Inflammatory macrophage treated with lipopolysaccharide for 4 hours (primary cell): ENCODE results near the gene SPATA1.
A peak's percentile ranks its signal among the peaks of the same experiment; 100 is the strongest.
"Not testable (repeated sequence)": the region's sequence is repeated elsewhere in the genome, so short reads cannot be mapped to it uniquely, and the experiment has no call there.

Experiments
- DNase-seq: peaks from one replicate; pipeline ENCODE4 v3.0.0-alpha.2; 2020

The SPATA1 gene

GRCh38 chr1:84509029-84509428 lies 2.8 kb downstream of the SPATA1 start:
- no peak for DNase-seq

GRCh38 chr1:84510165-84510564 lies 4.0 kb downstream of the SPATA1 start:
- DNase-seq = no peak

GRCh38 chr1:84510668-84511067 lies 4.5 kb downstream of the SPATA1 start:
- no peak for DNase-seq

GRCh38 chr1:84524590-84524989 lies 18.4 kb downstream of the SPATA1 start:
- DNase-seq = no peak

- DNase-seq = no peak
Measured at GRCh38 chr1:84525779-84526178, 19.6 kb downstream of the SPATA1 start.

GRCh38 chr1:84538599-84538998 lies 32.4 kb downstream of the SPATA1 start:
- DNase-seq = peak; percentile 18

GRCh38 chr1:84539972-84540371 lies 33.8 kb downstream of the SPATA1 start:
- DNase-seq = no peak

- no peak for DNase-seq
Measured at GRCh38 chr1:84540759-84541158, 34.6 kb downstream of the SPATA1 start.

- no peak for DNase-seq
Measured at GRCh38 chr1:84541679-84542078, 35.5 kb downstream of the SPATA1 start.

GRCh38 chr1:84550826-84551225 lies 44.6 kb downstream of the SPATA1 start:
- DNase-seq = no peak

GRCh38 chr1:84569216-84569615 lies 63.0 kb downstream of the SPATA1 start:
- DNase-seq = no peak

- peak; percentile 7 for DNase-seq
Measured at GRCh38 chr1:84570436-84571149, 64.4 kb downstream of the SPATA1 start.

GRCh38 chr1:84571150-84571535 lies 65.0 kb downstream of the SPATA1 start:
- peak; percentile 23 for DNase-seq

GRCh38 chr1:84573481-84573966 lies 67.3 kb downstream of the SPATA1 start:
- peak; percentile 53 for DNase-seq

GRCh38 chr1:84573967-84574842 lies 68.0 kb downstream of the SPATA1 start, which contains the start of gene CTBS:
Gene CTBS (minus strand): TSS chr1:84574440. CDS start chr1:84574415, 25 bp downstream.
- DNase-seq = peak; percentile 98

- no peak for DNase-seq
Measured at GRCh38 chr1:84574936-84575335, 68.8 kb downstream of the SPATA1 start.

- DNase-seq = no peak
Measured at GRCh38 chr1:84581648-84582047, 75.5 kb downstream of the SPATA1 start.

- DNase-seq = no peak
Measured at GRCh38 chr1:84582802-84583587, 76.8 kb downstream of the SPATA1 start.

GRCh38 chr1:84583648-84584047 lies 77.5 kb downstream of the SPATA1 start:
- no peak for DNase-seq

- no peak for DNase-seq
Measured at GRCh38 chr1:84584126-84584525, 77.9 kb downstream of the SPATA1 start.

GRCh38 chr1:84585803-84586202 lies 79.6 kb downstream of the SPATA1 start:
- no peak for DNase-seq

GRCh38 chr1:84587099-84587498 lies 80.9 kb downstream of the SPATA1 start:
- no peak for DNase-seq

GRCh38 chr1:84594959-84595358 lies 88.8 kb downstream of the SPATA1 start:
- not testable (repeated sequence) for DNase-seq
